ENCODE data around the gene CD151.

Gene CD151

DNA sequence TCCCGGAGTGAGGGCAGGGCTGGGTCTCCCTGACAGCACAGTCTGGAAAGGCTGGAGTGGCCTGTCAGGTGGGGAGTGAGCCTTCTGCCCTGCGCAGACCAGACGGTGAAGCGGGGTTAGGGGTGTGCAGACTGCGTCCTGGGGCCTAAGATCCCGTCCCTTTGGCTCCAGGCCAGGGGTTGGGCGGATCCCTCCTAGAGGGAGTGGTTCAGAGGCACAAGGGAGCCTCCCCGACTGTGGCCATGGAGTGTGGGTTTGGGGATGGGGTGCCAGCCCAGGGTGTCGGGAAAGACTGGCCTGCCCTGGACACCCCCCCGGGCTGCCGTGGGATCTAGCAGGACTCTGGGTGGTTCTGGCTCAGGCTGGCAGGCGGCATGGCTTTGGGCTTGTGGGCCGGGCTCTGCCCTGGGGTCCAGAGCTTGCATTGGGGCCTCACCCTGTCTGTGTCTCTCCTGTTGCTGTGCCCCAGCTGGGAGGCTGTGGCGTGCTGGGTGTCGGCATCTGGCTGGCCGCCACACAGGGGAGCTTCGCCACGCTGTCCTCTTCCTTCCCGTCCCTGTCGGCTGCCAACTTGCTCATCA, 29.4 kb downstream of the CD151 start:
- DNase-seq (ENCODE audit: insufficient read length, low spot score): no peak
- FAIRE-seq: no peak
- TF ChIP-seq, protein P1, sequence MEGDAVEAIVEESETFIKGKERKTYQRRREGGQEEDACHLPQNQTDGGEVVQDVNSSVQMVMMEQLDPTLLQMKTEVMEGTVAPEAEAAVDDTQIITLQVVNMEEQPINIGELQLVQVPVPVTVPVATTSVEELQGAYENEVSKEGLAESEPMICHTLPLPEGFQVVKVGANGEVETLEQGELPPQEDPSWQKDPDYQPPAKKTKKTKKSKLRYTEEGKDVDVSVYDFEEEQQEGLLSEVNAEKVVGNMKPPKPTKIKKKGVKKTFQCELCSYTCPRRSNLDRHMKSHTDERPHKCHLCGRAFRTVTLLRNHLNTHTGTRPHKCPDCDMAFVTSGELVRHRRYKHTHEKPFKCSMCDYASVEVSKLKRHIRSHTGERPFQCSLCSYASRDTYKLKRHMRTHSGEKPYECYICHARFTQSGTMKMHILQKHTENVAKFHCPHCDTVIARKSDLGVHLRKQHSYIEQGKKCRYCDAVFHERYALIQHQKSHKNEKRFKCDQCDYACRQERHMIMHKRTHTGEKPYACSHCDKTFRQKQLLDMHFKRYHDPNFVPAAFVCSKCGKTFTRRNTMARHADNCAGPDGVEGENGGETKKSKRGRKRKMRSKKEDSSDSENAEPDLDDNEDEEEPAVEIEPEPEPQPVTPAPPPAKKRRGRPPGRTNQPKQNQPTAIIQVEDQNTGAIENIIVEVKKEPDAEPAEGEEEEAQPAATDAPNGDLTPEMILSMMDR (IDR thresholded peaks at IDR 0.05; ENCODE audit: insufficient read depth, missing control alignments): no peak

- TF ChIP-seq, protein P1 (IDR thresholded peaks at IDR 0.05; ENCODE audit: insufficient read depth, missing control alignments): no peak
- DNase-seq (ENCODE audit: insufficient read length, low spot score) (no peak), FAIRE-seq (no peak)
Observed at GRCh38 chr11:862696-863022, 29.9 kb downstream of the CD151 start.

DNA sequence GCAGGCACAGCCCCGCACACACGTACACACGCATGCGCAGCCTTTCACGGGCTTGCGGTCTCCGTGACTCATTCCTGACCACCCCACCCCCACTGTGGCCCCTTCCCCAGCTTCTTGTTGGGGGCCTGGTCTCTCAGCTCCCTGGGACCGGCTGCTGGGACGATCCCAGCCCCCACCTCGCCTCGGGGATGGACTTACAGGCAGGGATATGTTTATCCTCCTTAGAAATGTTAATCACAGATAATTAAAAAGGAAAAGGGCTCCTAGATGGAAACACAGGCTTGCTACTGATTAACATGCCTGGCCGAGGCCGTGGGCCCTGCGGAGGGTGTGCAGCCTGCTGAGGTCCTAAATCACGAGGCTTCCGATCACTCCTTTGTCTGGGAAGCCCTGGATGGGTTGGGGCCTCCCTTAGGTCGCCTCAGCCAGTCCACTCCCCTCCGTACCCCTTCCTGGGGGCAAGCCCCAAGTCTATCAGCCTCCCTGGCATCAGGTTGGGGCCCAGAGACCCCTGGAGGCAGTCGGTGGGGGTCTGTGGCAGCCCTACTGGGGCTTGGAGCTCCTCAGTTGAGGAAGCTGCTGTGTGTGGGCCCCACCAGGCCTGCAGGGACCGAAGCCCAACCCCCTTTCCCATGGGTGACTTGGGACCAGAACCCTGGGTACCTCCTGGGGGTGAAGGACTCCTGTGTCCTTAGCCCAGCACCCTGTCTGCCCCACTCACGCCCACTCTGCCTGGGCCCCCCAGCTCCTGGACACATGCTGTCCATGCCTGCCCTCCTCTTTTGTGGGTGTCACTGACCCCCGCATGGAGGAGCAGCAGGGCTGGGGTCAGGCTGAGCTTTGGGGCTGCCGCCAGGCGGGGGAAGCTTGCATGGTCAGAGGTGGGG, 30.5 kb downstream of the CD151 start:
- DNase-seq (ENCODE audit: insufficient read length, low spot score) (peak; percentile 60), FAIRE-seq (no peak)
- TF ChIP-seq, protein P1 (IDR thresholded peaks at IDR 0.05; ENCODE audit: insufficient read depth, missing control alignments): no peak

DNA sequence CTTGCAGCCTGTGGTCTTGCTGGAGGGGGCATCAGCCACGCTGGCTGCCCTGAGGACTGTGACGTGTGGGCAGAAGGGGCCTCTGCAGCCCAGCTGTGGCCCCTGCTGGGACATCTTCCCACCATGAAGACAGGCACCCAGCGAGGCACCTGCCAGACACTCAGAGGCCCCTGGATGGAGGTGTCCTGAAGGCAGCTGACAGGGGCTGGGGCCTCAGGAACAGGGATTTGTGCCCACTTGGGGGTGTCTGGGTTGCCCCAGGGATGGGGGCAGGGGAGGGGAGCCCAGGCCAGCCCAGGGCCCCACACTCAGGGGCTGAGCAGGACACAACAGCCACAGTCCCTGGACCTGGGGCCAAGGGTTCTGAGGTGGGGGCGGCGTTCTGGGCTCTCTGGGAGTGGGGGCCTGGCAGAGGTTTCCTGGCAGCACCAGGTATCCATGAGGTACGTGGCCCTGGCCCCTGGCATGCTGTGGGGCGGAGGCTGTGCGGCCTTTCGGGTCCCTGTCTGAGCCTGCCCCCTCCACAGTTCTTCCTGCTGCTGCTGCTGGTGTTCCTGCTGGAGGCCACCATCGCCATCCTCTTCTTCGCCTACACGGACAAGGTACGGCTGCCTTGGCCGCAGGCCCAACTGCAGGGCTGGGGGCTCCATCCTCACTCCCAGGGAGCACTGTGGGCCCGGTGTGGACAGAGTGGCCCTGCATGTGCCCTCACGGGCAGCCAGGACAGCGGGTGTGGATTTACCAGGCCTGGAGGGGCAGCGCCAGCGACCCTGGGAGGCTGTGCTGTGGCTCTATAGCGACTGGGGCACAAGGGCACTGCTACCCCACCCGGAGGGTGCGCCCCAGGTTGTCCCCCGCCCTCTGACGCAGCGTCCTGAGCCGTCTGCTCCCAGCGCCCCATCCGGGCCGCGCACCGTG, 31.4 kb downstream of the CD151 start:
- no peak for FAIRE-seq
- DNase-seq (ENCODE audit: insufficient read length, low spot score): no peak
- TF ChIP-seq, protein P1 (IDR thresholded peaks at IDR 0.05; ENCODE audit: insufficient read depth, missing control alignments): no peak

DNA sequence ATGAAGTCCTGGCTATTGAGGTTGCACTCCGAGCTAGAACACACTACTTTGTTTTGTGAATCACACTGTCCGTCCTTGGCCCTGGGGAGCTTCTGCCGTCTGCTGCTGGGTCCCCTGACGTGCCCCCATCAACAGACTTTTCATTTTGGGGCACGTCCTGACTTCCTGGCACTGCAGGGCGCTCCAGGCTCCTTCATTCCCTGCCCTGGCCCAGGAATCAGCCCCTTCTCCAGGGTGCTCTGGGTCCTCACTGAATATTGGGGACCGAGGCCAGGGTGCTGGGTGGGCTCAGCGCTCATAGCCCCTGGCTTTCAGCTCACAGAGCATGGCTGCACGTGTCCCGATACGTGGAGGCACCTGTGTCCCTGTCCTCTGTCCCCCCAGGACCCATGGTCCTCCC, 32.1 kb downstream of the CD151 start:
- FAIRE-seq (no peak), DNase-seq (ENCODE audit: insufficient read length, low spot score) (no peak)
- TF ChIP-seq, protein P1 (IDR thresholded peaks at IDR 0.05; ENCODE audit: insufficient read depth, missing control alignments): no peak

DNA sequence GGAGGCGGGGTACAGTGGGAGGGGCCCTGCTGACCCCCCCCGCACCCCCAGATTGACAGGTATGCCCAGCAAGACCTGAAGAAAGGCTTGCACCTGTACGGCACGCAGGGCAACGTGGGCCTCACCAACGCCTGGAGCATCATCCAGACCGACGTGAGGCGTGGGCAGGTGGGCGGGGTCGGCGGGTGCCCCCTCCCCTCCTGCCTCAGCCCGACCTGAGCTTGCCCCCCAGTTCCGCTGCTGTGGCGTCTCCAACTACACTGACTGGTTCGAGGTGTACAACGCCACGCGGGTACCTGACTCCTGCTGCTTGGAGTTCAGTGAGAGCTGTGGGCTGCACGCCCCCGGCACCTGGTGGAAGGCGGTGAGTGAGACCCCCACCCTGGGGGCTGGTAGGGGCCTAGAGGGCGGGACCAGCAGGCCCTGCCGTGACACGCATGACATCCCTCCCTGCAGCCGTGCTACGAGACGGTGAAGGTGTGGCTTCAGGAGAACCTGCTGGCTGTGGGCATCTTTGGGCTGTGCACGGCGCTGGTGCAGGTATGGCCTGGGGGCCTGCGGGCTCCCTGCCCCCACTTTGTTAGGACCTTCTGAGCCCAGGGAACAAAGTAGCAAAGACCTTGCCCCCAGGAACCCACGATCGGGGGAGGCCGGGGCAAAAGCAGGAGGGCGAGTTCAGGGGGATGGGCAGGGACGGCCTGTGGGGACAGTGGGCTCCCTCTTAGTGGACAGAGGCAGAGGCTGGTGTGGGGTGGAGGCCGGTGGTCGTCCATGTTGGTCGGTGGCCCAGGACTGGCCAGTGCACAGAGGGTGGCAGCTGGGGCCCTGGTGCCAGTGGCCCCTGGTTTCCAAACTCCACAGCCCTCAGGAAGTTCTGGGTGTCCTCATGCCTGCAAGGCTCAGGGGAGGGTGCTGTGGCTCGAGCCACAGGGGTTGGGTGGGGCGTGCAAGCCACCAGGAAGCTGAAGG, 33.0 kb downstream of the CD151 start:
- FAIRE-seq: no peak
- DNase-seq (ENCODE audit: insufficient read length, low spot score): no peak
- TF ChIP-seq, protein P1 (IDR thresholded peaks at IDR 0.05; ENCODE audit: insufficient read depth, missing control alignments): no peak
